ENCODE measurements around the gene C1QTNF7. TPM values are rescaled to one million over a fixed set of nuclear protein-coding genes. Genes with fewer than 3 reads are reported as not detected.
A peak's percentile ranks its signal among the peaks of the same experiment; 100 is the strongest.

C1QTNF7 gene
- total and polyA plus RNA-seq, 11 donors: 0.21 to 4.3 (median 0.94) TPM

DNA sequence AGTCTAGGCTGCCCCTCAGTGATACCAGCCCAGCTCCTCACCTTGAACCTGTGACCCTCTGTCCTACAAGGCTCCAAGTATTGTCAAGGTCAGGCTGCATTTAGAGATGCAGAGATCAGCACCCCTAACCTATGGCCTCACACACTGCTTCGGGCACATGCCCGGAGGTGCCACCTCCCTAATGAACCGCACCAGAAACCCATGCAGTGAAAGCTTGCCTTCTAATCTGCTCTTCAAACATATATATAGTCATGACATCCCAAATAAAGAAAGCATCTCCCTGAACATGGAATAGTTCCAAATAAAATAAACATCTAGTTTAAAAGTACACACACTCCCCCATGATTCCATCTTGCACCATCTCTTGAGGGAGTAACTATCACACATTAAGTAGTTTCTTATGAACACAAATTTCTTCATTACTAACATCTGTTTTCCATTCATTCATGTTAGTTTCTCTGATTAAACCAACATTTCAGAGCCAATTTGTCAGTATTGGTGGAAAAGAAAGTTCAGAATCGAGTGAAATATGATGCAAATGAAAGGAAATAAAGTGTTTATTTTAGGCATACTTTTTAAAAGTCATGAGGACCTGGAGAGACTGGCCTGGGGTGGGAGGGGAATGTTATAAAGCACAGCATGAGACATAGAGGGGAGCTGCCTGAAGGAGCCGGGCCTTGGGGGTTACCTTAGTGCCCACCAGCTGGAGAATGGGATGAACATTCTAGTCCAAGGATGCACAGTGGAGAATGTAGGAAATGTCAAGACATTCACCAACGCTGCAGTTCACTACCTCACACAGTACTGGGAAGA lies 61.0 kb downstream of the C1QTNF7 start:
- Histone ChIP-seq H3K9me3 (peaks cover 0 to 42% (median 8%) of the 10 kb centered on the region in 12 donors), H3K36me3 (peaks cover 0 to 33% (median 0%) of the 10 kb centered on the region in 9 donors), H3K4me3 (no peak overlapping the region), H3K27ac (peak overlapping the region in 8 of 12 donors; percentile 2 to 73 (median 48)), H3K4me1 (peaks cover 0 to 22% (median 9%) of the 10 kb centered on the region in 12 donors), H3K27me3 (no peaks in the 10 kb centered on the region)
- WGBS, 4 donors: 80 to 91% (median 84%) methylated on average over 6 of the region's 6 CpGs
- intact Hi-C loops (cut with DNase I): loop anchor here in 1 of 10 donors (10.0 kb wide), 1 partner anchor 156 kb away; no protein-coding TSS in a partner anchor
- no peak for DNase-seq
- ATAC-seq: peak; percentile 31 to 86 (median 70)
- TF ChIP-seq POLR2A (IDR thresholded peaks at IDR 0.05): no peak
- TF ChIP-seq, protein P1, sequence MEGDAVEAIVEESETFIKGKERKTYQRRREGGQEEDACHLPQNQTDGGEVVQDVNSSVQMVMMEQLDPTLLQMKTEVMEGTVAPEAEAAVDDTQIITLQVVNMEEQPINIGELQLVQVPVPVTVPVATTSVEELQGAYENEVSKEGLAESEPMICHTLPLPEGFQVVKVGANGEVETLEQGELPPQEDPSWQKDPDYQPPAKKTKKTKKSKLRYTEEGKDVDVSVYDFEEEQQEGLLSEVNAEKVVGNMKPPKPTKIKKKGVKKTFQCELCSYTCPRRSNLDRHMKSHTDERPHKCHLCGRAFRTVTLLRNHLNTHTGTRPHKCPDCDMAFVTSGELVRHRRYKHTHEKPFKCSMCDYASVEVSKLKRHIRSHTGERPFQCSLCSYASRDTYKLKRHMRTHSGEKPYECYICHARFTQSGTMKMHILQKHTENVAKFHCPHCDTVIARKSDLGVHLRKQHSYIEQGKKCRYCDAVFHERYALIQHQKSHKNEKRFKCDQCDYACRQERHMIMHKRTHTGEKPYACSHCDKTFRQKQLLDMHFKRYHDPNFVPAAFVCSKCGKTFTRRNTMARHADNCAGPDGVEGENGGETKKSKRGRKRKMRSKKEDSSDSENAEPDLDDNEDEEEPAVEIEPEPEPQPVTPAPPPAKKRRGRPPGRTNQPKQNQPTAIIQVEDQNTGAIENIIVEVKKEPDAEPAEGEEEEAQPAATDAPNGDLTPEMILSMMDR (IDR thresholded peaks at IDR 0.05): no peak

DNA sequence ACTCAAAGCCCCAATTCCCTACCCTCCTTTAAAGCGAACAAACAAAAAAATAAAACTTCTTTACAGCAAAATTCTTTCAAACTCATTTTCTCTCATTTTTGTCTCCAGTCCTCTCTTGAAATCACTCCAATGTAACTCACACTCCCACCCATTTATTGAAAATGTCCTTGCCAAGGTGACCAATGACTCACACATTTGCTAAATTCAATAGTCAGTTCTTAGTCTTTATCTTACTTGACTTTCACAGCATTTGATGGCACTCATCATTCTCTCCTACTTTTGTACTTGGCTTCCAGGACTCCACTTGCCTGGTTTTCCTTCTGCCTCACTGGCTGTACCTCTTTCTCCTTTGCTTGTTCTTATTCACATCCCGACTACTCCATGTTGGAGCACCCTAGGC lies 61.7 kb downstream of the C1QTNF7 start:
- WGBS, 4 donors: 88 to 94% (median 91%) methylated on average over 2 of the region's 2 CpGs
- ATAC-seq (peak in 3 of 4 donors; percentile 16 to 37 (median 26)), DNase-seq (no peak)
- peaks cover 0 to 28% (median 0%) of the 10 kb centered on the region in 9 donors for H3K36me3 ChIP-seq
- H3K9me3 ChIP-seq: peaks cover 0 to 41% (median 8%) of the 10 kb centered on the region in 12 donors
- intact Hi-C loops (cut with DNase I): loop anchor here in 1 of 10 donors (10.0 kb wide), 1 partner anchor 155 kb away; no protein-coding TSS in a partner anchor
- H3K4me3 ChIP-seq: no peak overlapping the region
- peak overlapping the region in 7 of 12 donors; percentile 2 to 73 (median 64) for H3K27ac ChIP-seq
- no peak for TF ChIP-seq POLR2A (IDR thresholded peaks at IDR 0.05)
- TF ChIP-seq, protein P1 (IDR thresholded peaks at IDR 0.05): no peak
- H3K4me1 ChIP-seq: peaks cover 0 to 23% (median 9%) of the 10 kb centered on the region in 12 donors
- no peaks in the 10 kb centered on the region for H3K27me3 ChIP-seq

DNA sequence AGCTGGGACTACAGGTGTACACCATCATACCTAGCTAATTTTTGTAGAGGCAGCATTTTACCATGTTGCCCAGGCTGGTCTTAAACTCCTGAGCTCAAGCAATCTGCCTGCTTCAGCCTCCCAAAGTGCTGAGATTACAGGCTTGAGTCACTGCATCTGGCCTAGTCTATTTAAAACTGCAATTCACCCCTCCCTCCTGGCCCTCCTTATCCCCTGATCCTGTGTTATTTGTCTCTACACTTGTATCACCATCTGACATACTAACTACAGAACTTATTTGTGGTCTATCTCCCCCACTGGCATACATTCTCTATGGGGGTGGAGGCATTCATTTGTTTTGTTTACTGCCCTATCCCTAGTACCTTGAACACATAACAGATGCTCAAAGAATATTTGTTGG lies 65.6 kb downstream of the C1QTNF7 start:
- intact Hi-C loops (cut with DNase I): loop anchor here in 1 of 10 donors (10.0 kb wide), 1 partner anchor 151 kb away; no protein-coding TSS in a partner anchor
- TF ChIP-seq POLR2A (IDR thresholded peaks at IDR 0.05): no peak
- TF ChIP-seq, protein P1 (IDR thresholded peaks at IDR 0.05): no peak
- H3K9me3 ChIP-seq: peaks cover 0 to 13% (median 2%) of the 10 kb centered on the region in 12 donors
- ATAC-seq (peak; percentile 38 to 79 (median 54)), DNase-seq (no peak)
- H3K4me1 ChIP-seq: peaks cover 0 to 32% (median 12%) of the 10 kb centered on the region in 12 donors
- H3K27me3 ChIP-seq: no peaks in the 10 kb centered on the region
- no peak overlapping the region for H3K4me3 ChIP-seq
- peak overlapping the region in 1 of 12 donors; percentile 30 for H3K27ac ChIP-seq
- H3K36me3 ChIP-seq: peaks cover 0 to 28% (median 0%) of the 10 kb centered on the region in 9 donors

DNA sequence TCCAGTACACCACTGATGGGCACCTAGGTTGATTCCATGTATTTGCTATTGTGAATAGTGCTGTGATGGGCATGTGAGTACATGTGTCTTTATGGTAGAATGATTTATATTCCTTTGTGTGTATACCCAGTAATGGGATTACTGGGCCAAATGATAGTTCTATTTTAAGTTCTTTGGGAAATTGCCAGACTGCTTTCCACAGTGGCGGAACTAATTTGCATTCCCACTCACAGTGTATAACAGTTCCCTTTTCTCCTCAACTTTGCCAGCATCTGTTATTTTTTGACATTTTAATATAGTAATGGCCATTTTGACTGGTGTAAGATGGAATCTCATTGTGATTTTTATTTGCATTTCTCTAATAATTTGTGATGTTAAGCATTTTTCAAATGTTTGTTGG lies 67.8 kb downstream of the C1QTNF7 start:
- no peak overlapping the region for H3K4me3 ChIP-seq
- no peak overlapping the region for H3K27ac ChIP-seq
- H3K4me1 ChIP-seq: peaks cover 0 to 22% (median 12%) of the 10 kb centered on the region in 12 donors
- WGBS, 4 donors: 34 to 48% (median 37%) methylated on average over 1 of the region's 1 CpG
- no peaks in the 10 kb centered on the region for H3K27me3 ChIP-seq
- intact Hi-C loops (cut with DNase I): loop anchor here in 1 of 10 donors (10.0 kb wide), 1 partner anchor 149 kb away; no protein-coding TSS in a partner anchor
- TF ChIP-seq POLR2A (IDR thresholded peaks at IDR 0.05): no peak
- TF ChIP-seq, protein P1 (IDR thresholded peaks at IDR 0.05): no peak
- H3K9me3 ChIP-seq: peaks cover 0 to 9% (median 0%) of the 10 kb centered on the region in 12 donors
- H3K36me3 ChIP-seq: peaks cover 0 to 14% (median 0%) of the 10 kb centered on the region in 9 donors
- peak in 2 of 4 donors; percentile 52 to 60 for ATAC-seq
- no peak for DNase-seq
